Transverse colon (tissue), 4 donors: ENCODE results near the gene TPGS1. TPM values are rescaled to one million over a fixed set of nuclear protein-coding genes. Genes with fewer than 3 reads are reported as not detected.

Experiments
- DNase-seq: peaks from one replicate; pipeline ENCODE4 v3.0.0-alpha.2; 2019
- H3K27ac ChIP-seq, 4 donors: fragments of 200-600 bp; sonication (generic); 2 replicates each; pipeline ENCODE4 v1.5.1; 2016 to 2018; ENCODE audit warnings: inconsistent platforms in 4 of 4
- H3K27me3 ChIP-seq: fragments of 200-600 bp; sonication (generic); 2 replicates; pipeline ENCODE4 v1.5.1; 2017; ENCODE audit warnings: inconsistent platforms
- H3K36me3 ChIP-seq, 4 donors: fragments of 200-600 bp; sonication (generic); 2 replicates each; pipeline ENCODE4 v1.5.1; 2017 to 2019; ENCODE audit warnings: inconsistent platforms in 4 of 4
- H3K4me1 ChIP-seq, 4 donors: fragments of 200-600 bp; sonication (generic); 2 replicates each; pipeline ENCODE4 v1.5.1; 2017 to 2020; ENCODE audit warnings: inconsistent platforms in 4 of 4
- H3K4me3 ChIP-seq, 4 donors: fragments of 200-600 bp; sonication (generic); 1 replicate in 1 of 4; 2 replicates in 3 of 4; pipeline versions ENCODE4 v1.5.1 to v1.6.1; 2017 to 2019; ENCODE audit warnings: inconsistent platforms in 4 of 4
- H3K9me3 ChIP-seq, 2 donors: fragments of 200-600 bp; sonication (generic); 2 replicates each; pipeline ENCODE4 v1.5.1; 2017 to 2019; ENCODE audit warnings: inconsistent platforms in 2 of 2
- EP300 ChIP-seq: sonication (generic); formaldehyde crosslinking; IDR thresholded peaks from one replicate; pipeline ENCODE4 v1.6.1; 2017; ENCODE audit warnings: antibody characterized with exemption, low read depth
- POLR2A ChIP-seq: fragments of 450-650 bp; IDR thresholded peaks from one replicate; pipeline ENCODE4 v1.6.1; 2016; ENCODE audit warnings: antibody characterized with exemption, mild to moderate bottlenecking, moderate library complexity
- POLR2AphosphoS5 ChIP-seq, 3 donors: sonication (generic); formaldehyde crosslinking; IDR thresholded peaks; one replicate each; pipeline ENCODE4 v1.6.1; 2016; ENCODE audit warnings: antibody characterized with exemption in 3 of 3
- WGBS, 2 donors: methylation state at CpG; one replicate each; pipeline ENCODE4 v1.1.5; 2018; ENCODE audit warnings: low coverage in 1 of 2; 5-methylcytosine and 5-hydroxymethylcytosine counted together
- in situ Hi-C, 4 donors: fragments of 200-750 bp; cut with MboI; loops; one replicate each; pipeline versions ENCODE4 v1.15.0 to v1.15.1; 2017; ENCODE audit warnings: low sequenced_read_pairs in 3 of 4, low pct_ligation_motif_present in 1 of 4, low pct_unique_long_range_greater_than_20kb in 1 of 4
- intact Hi-C: fragments of 100-400 bp; cut with DNase I; formaldehyde crosslinking; loops from one replicate; pipeline ENCODE4 v1.15.1; 2023; ENCODE audit warnings: low total_unique reads
- total RNA-seq, 4 donors: library from RNA; depleted of rRNA; stranded (reverse); fragments of >200 nt; gene quantifications; one replicate each; pipeline ENCODE4 v1.1.0, GENCODE V29; 2016
- TF ChIP-seq, protein P1 (sequence below), 5 experiments: fragments of 200-600 bp in 3 of 5; fragments of 450-650 bp in 2 of 5; sonication (generic) in 3 of 5; IDR thresholded peaks; 1 replicate in 2 of 5; 2 replicates in 3 of 5; pipeline ENCODE4 v1.5.1; 2016 to 2017; ENCODE audit warnings: antibody characterized with exemption in 5 of 5, inconsistent platforms in 3 of 5, mild to moderate bottlenecking in 2 of 5, moderate library complexity in 1 of 5

Gene TPGS1
- total RNA-seq, 4 donors from 2014 or later = 18.0 to 103 (median 43.8) TPM

DNA sequence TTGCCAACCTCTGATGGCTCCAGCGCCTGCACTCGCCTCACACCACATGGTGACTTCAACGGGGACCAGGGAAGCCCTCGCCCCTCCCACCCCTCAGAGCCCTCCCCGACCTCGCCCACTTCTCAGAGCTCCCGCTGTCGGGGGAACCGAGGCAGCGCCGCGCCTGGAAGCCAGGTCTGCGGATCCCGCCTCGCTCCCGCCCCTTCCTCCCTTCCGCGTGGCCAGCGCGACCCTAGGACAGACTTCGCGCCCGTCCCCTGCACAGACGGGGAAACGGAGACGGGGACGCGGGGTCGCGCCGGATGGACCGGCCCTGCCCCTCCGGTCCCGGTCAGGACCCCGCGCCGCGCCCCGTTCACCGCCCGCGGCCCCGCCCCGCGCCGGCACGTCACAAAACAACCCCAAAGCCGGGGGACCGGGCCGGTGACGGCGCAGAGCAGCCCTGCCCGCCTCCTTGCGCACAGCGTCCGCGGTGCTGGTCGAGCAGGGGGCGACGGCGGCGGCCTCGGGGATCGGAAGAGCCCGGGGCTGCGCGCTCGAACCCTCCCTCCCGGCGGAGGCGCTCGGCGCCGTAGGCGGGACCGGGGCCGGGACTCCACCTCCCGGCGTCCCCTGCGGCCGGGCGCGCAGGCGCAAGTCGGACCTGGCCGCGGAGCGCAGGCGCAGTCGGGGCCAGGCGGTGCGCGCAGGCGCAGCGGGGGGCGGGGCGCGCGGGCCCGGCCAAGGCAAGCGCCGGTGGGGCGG is 23.9 kb downstream of the TPGS1 start:
- peak in 2 of 3 donors; percentile 59 to 72 for TF ChIP-seq POLR2AphosphoS5 (IDR thresholded peaks at IDR 0.05)
- no peak for TF ChIP-seq EP300
- TF ChIP-seq, protein P1, sequence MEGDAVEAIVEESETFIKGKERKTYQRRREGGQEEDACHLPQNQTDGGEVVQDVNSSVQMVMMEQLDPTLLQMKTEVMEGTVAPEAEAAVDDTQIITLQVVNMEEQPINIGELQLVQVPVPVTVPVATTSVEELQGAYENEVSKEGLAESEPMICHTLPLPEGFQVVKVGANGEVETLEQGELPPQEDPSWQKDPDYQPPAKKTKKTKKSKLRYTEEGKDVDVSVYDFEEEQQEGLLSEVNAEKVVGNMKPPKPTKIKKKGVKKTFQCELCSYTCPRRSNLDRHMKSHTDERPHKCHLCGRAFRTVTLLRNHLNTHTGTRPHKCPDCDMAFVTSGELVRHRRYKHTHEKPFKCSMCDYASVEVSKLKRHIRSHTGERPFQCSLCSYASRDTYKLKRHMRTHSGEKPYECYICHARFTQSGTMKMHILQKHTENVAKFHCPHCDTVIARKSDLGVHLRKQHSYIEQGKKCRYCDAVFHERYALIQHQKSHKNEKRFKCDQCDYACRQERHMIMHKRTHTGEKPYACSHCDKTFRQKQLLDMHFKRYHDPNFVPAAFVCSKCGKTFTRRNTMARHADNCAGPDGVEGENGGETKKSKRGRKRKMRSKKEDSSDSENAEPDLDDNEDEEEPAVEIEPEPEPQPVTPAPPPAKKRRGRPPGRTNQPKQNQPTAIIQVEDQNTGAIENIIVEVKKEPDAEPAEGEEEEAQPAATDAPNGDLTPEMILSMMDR (IDR thresholded peaks at IDR 0.05) = no peak
- TF ChIP-seq POLR2A = peak; percentile 38

DNA sequence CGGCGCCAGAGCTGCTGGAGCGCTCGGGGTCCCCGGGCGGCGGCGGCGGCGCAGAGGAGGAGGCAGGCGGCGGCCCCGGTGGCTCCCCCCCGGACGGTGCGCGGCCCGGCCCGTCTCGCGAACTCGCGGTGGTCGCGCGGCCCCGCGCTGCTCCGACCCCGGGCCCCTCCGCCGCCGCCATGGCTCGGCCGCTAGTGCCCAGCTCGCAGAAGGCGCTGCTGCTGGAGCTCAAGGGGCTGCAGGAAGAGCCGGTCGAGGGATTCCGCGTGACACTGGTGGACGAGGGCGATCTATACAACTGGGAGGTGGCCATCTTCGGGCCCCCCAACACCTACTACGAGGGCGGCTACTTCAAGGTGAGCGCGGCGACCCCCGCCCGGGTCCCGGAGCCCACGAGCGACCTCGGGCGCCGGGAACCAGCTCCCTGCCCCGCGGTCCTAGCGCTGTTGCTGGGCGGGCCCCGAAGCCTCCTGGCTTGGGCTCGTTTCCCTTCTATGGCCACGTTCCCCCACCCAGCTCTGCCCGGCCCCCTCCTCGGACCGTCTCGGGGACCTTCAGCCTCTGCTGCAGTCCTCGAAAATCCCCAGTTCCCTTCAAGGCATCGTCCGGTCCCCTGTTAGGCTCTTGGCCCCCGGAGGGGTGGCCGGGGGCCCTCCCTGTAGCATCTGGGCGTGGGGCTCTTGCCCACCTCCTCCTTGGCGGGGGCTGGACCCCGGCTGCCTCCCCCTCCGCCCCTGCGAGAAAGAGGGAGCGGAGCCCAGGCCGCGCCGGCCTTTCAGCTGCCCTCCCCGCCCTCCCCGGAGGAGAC is 24.7 kb downstream of the TPGS1 start, which contains the start of gene CDC34:
Gene CDC34, plus strand, starts transcription at position 8 of the 808 bp plus-strand sequence. Its CDS starts 172 bp downstream, at position 180.
- in situ Hi-C loops = no loop called here
- WGBS, 2 donors = 1% methylated on average over 38 of the region's 84 CpGs; no CpG with 5 or more reads in 1 of the 2 donors
- TF ChIP-seq EP300 = no peak
- peak in 1 of 3 donors; percentile 56 for TF ChIP-seq POLR2AphosphoS5 (IDR thresholded peaks at IDR 0.05)

More for the DNA sequence above, 23.9 kb downstream of the TPGS1 start:
- 0% methylated on average over 42 of the region's 103 CpGs; no CpG with 5 or more reads in 1 of the 2 donors for WGBS, 2 donors
- Histone ChIP-seq H3K9me3 (no peaks in the 10 kb centered on the region), H3K4me3 (peak overlapping the region; percentile 68 to 94 (median 79)), H3K27ac (peak overlapping the region; percentile 99), H3K36me3 (peaks cover 0 to 3% (median 0%) of the 10 kb centered on the region in 4 donors), H3K4me1 (peaks cover 14 to 32% (median 28%) of the 10 kb centered on the region in 4 donors), H3K27me3 (peaks cover 16% of the 10 kb centered on the region)
- in situ Hi-C loops = no loop called here
- peak; percentile 90 for DNase-seq
- intact Hi-C loops = loop anchor here (2.0 to 5.0 kb wide), 2 partner anchors 41 to 70 kb away; partner anchors contain the start of genes BSG and SHC2

DNA sequence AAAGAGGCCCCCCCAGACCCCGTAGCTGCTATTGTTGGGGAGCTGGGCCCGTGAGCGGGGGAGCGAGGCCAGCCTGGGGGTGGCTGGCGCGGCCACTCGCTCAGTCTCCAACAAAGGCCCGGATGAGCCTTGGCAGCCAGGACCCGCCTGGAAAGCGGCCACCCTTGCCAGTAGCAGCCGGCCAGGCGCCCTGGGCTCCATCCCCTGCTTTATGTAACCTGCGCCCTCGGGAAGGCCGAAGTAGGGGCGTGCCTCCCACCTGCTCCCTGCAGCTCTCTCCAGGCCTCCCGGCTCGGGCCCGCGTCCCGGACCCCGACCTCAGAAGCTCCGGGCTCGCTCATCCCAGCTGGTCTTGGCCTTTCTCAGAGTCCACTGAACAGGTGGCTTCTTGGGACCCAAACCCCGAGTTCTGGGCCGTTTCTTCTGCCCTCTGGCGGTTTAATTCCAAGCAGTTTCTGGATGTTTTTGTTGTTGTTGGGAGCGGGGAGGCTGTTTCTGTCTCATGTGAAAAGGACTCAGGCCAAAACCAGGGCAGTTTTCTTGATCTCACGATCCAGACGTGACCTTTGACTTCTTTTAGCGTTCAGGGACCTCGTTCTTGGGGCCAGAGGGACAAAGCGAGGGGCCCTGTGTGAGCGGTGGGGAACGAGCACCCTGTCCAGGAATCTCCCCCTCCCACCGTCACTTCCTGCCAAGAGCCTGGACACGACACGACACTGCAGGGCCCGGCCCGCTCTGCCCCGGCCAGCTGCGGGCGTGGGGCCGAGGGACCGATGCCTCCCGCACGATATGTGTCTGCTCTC is 25.5 kb downstream of the TPGS1 start:
- DNase-seq = peak; percentile 68
- H3K9me3 ChIP-seq = no peaks in the 10 kb centered on the region
- in situ Hi-C loops (no loop called here), intact Hi-C loops (loop anchor here (5.0 kb wide), 1 partner anchor 40 kb away; the partner anchor contains the start of gene BSG)
- TF ChIP-seq POLR2A (no peak), POLR2AphosphoS5 (IDR thresholded peaks at IDR 0.05) (peak in 2 of 3 donors; percentile 16 to 37), EP300 (no peak)
- TF ChIP-seq, protein P1 (IDR thresholded peaks at IDR 0.05) = peak; percentile 48 to 73 (median 51)
- peak overlapping the region; percentile 65 to 94 (median 70) for H3K4me3 ChIP-seq
- peaks cover 3% of the 10 kb centered on the region for H3K27me3 ChIP-seq
- H3K27ac ChIP-seq = peak overlapping the region; percentile 99
- WGBS, 2 donors = 0 to 1% methylated on average over 10 to 40 of the region's 47 CpGs
- H3K36me3 ChIP-seq = peaks cover 0 to 13% (median 3%) of the 10 kb centered on the region in 4 donors
- peaks cover 14 to 32% (median 28%) of the 10 kb centered on the region in 4 donors for H3K4me1 ChIP-seq

More for the DNA sequence above, 24.7 kb downstream of the TPGS1 start, which contains the start of gene CDC34:
- Histone ChIP-seq H3K4me1 (peaks cover 14 to 32% (median 28%) of the 10 kb centered on the region in 4 donors), H3K4me3 (peak within 1 kb of the TSS; percentile 68 to 94 (median 79)), H3K27ac (peak within 1 kb of the TSS; percentile 99), H3K9me3 (no peaks in the 10 kb centered on the region), H3K36me3 (peaks cover 0 to 11% (median 3%) of the 10 kb centered on the region in 4 donors), H3K27me3 (peaks cover 8% of the 10 kb centered on the region)
- peak; percentile 26 for DNase-seq
- intact Hi-C loops = loop anchor here (2.0 to 5.0 kb wide), 2 partner anchors 40 to 71 kb away; partner anchors contain the start of genes BSG and SHC2
